K562 (cell line): ENCODE data around the gene S100A4. TPM values are rescaled to one million over a fixed set of nuclear protein-coding genes. Genes with fewer than 3 reads are reported as not detected.

Source experiments
- ARHGAP35 ChIP-seq: fragments of 450-650 bp; IDR thresholded peaks from 2 replicates; pipeline ENCODE4 v1.6.1; 2018; ENCODE audit not compliant: partially characterized antibody
- BHLHE40 ChIP-seq: IDR thresholded peaks from 2 replicates; pipeline ENCODE4 v1.6.1; 2011; ENCODE audit warnings: low read length, improper control_type of control experiment
- BRD4 ChIP-seq: fragments of 200-600 bp; sonication (generic); IDR thresholded peaks from 2 replicates; pipeline ENCODE4 v1.6.1; 2017; ENCODE audit warnings: inconsistent platforms
- CHD4 ChIP-seq: fragments of 200-600 bp; sonication (generic); IDR thresholded peaks from 3 replicates; pipeline ENCODE4 v1.6.1; 2012; ENCODE audit warnings: low read depth, mild to moderate bottlenecking, mixed read lengths, low read length, inconsistent platforms; ENCODE audit not compliant: insufficient read depth, insufficient replicate concordance, poor library complexity, severe bottlenecking
- DPF2 ChIP-seq: fragments of 450-650 bp; IDR thresholded peaks from 2 replicates; pipeline ENCODE4 v1.6.1; 2016
- ELK1 ChIP-seq: sonication (generic); formaldehyde crosslinking; IDR thresholded peaks from 2 replicates; pipeline ENCODE4 v1.8.1; 2022; ENCODE audit warnings: missing genetic modification reagents
- FOXA3 ChIP-seq, 2 experiments: fragments of 450-650 bp in 1 of 2; sonication (generic) in 1 of 2; formaldehyde crosslinking; IDR thresholded peaks in 1 of 2; conservative IDR thresholded peaks in 1 of 2; 2 replicates each; pipeline versions ENCODE4 v1.4.0 to v1.8.0; 2020 to 2022; ENCODE audit warnings: mild to moderate bottlenecking in 2 of 2, missing genetic modification reagents in 1 of 2
- GTF2A2 ChIP-seq: IDR thresholded peaks from 2 replicates; pipeline ENCODE4 v1.6.1; 2016; ENCODE audit warnings: mild to moderate bottlenecking, missing genetic modification characterization, missing compliant biosample characterization
- HCFC1 ChIP-seq: IDR thresholded peaks from 2 replicates; pipeline ENCODE4 v1.6.1; 2012; ENCODE audit warnings: low read depth, low read length, improper control_type of control experiment
- ILK ChIP-seq: fragments of 450-650 bp; IDR thresholded peaks from 2 replicates; pipeline ENCODE4 v1.6.1; 2016; ENCODE audit warnings: missing genetic modification characterization, low read depth, mild to moderate bottlenecking, missing compliant biosample characterization, moderate library complexity, borderline replicate concordance
- NEUROD1 ChIP-seq: fragments of 150-350 bp; IDR thresholded peaks from 2 replicates; pipeline ENCODE4 v1.6.1; 2014; ENCODE audit warnings: borderline replicate concordance, low read length, low read depth; ENCODE audit not compliant: partially characterized antibody
- PCBP2 ChIP-seq: fragments of 200-400 bp; formaldehyde crosslinking; IDR thresholded peaks from 2 replicates; pipeline ENCODE4 v1.6.1; 2018; ENCODE audit warnings: low read length, low read depth, mild to moderate bottlenecking, moderate library complexity; ENCODE audit not compliant: poor library complexity, severe bottlenecking
- SMC3 ChIP-seq: conservative IDR thresholded peaks from 2 replicates; pipeline ENCODE4 v1.6.1; 2011; ENCODE audit warnings: low read depth, low read length, improper control_type of control experiment; ENCODE audit not compliant: insufficient read depth
- STAT5A ChIP-seq: IDR thresholded peaks from 2 replicates; pipeline ENCODE4 v1.6.1; 2012; ENCODE audit warnings: low read length, inconsistent platforms, borderline replicate concordance
- SUPT5H ChIP-seq: fragments of 450-650 bp; IDR thresholded peaks from 2 replicates; pipeline ENCODE4 v1.6.1; 2016
- TOE1 ChIP-seq, 2 experiments: fragments of 450-650 bp in 1 of 2; sonication (generic) in 1 of 2; formaldehyde crosslinking in 1 of 2; IDR thresholded peaks; 2 replicates each; pipeline versions ENCODE4 v1.7.1 to v1.8.0; 2016 to 2022; ENCODE audit warnings: borderline replicate concordance in 2 of 2, mild to moderate bottlenecking in 2 of 2, antibody characterized with exemption in 1 of 2, inconsistent platforms in 1 of 2, low read depth in 1 of 2, missing genetic modification reagents in 1 of 2, moderate library complexity in 1 of 2
- ZNF24 ChIP-seq: fragments of 450-650 bp; IDR thresholded peaks from 2 replicates; pipeline ENCODE4 v1.6.1; 2016
- ZNF398 ChIP-seq: fragments of 250-450 bp; sonication (Bioruptor Pico); IDR thresholded peaks from 2 replicates; pipeline ENCODE4 v1.8.0; 2021; ENCODE audit warnings: moderate library complexity, mild to moderate bottlenecking, inconsistent platforms
- ZNF436 ChIP-seq: fragments of 250-450, 450-650 bp; sonication (Bioruptor Pico); formaldehyde crosslinking; IDR thresholded peaks from 2 replicates; pipeline ENCODE4 v1.7.0; 2020; ENCODE audit warnings: mild to moderate bottlenecking
- polyA plus RNA-seq, 8 experiments: library from polyadenylated mRNA; depleted of rRNA in 4 of 8; stranded (reverse) in 5 of 8; unstranded in 3 of 8; fragments of >200 nt; fragmentation: Nextera tagmentation in 2 of 8; fragmentation: Illumina TruSeq in 1 of 8; extraction: Ambion mirVana in 2 of 8; extraction: Trizol in 1 of 8; gene quantifications; 2 replicates each; pipeline versions ENCODE4 v1.2.1 to v1.2.3, GENCODE V29; 2011 to 2014; ENCODE audit warnings: inconsistent platforms in 1 of 8, missing spikeins in 1 of 8
- total RNA-seq, 7 experiments: library from RNA; depleted of rRNA in 6 of 7; stranded (reverse); fragments of >200 nt in 6 of 7; fragmentation: Illumina TruSeq in 2 of 7; extraction: Trizol in 2 of 7; gene quantifications; 2 replicates each; pipeline versions ENCODE4 v1.2.1 to v1.2.3, GENCODE V29; 2011 to 2021; ENCODE audit warnings: low replicate concordance in 1 of 7
- TF ChIP-seq, protein P1 (sequence below): fragments of 250-450 bp; sonication (Bioruptor Pico); IDR thresholded peaks from 2 replicates; pipeline ENCODE4 v1.5.0; 2021
- TF ChIP-seq, protein P2 (sequence below): IDR thresholded peaks from 2 replicates; pipeline ENCODE4 v1.6.1; 2012; ENCODE audit warnings: low read depth, low read length, improper control_type of control experiment, borderline replicate concordance
- TF ChIP-seq, protein P3 (sequence below): fragments of 450-650 bp; IDR thresholded peaks from 2 replicates; pipeline ENCODE4 v1.6.1; 2016; ENCODE audit warnings: missing biosample characterization, missing genetic modification characterization

The S100A4 gene
- total and polyA plus RNA-seq, 9 of the 15 experiments (the other 6 are each of a cell fraction or from before 2014, with no cell fraction given) = 3.7 to 20.1 (median 11.2) TPM

- TF ChIP-seq ARHGAP35 (no peak), BHLHE40 (peak; percentile 74), ILK (no peak), GTF2A2 (no peak), ZNF398 (CRISPR knock-in tag) (no peak), NEUROD1 (no peak), FOXA3 (CRISPR knock-in tag; conservative IDR thresholded peaks at IDR 0.05 in 1 of 2, IDR thresholded peaks at IDR 0.05 in 1 of 2) (no peak), TOE1 (IDR thresholded peaks at IDR 0.05; ENCODE audit: borderline replicate concordance) (no peak), TOE1 (CRISPR knock-in tag; IDR thresholded peaks at IDR 0.05; ENCODE audit: borderline replicate concordance, low read depth) (no peak), ZNF436 (no peak), ELK1 (CRISPR knock-in tag) (no peak), CHD4 (no peak), STAT5A (no peak), SMC3 (no peak), ZNF24 (no peak), HCFC1 (no peak), DPF2 (peak; percentile 53; the same call in 1 of the 2 replicates), BRD4 (no peak), PCBP2 (no peak), SUPT5H (no peak)
- TF ChIP-seq, protein P1, sequence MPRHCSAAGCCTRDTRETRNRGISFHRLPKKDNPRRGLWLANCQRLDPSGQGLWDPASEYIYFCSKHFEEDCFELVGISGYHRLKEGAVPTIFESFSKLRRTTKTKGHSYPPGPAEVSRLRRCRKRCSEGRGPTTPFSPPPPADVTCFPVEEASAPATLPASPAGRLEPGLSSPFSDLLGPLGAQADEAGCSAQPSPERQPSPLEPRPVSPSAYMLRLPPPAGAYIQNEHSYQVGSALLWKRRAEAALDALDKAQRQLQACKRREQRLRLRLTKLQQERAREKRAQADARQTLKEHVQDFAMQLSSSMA (CRISPR knock-in tag) = no peak
- TF ChIP-seq, protein P2, sequence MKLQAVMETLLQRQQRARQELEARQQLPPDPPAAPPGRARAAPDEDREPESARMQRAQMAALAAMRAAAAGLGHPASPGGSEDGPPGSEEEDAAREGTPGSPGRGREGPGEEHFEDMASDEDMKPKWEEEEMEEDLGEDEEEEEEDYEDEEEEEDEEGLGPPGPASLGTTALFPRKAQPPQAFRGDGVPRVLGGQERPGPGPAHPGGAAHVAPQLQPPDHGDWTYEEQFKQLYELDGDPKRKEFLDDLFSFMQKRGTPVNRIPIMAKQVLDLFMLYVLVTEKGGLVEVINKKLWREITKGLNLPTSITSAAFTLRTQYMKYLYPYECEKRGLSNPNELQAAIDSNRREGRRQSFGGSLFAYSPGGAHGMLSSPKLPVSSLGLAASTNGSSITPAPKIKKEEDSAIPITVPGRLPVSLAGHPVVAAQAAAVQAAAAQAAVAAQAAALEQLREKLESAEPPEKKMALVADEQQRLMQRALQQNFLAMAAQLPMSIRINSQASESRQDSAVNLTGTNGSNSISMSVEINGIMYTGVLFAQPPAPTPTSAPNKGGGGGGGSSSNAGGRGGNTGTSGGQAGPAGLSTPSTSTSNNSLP = no peak
- TF ChIP-seq, protein P3, sequence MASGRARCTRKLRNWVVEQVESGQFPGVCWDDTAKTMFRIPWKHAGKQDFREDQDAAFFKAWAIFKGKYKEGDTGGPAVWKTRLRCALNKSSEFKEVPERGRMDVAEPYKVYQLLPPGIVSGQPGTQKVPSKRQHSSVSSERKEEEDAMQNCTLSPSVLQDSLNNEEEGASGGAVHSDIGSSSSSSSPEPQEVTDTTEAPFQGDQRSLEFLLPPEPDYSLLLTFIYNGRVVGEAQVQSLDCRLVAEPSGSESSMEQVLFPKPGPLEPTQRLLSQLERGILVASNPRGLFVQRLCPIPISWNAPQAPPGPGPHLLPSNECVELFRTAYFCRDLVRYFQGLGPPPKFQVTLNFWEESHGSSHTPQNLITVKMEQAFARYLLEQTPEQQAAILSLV (tag) = no peak
These were observed 11.9 kb downstream of the S100A4 start (continued) for GRCh38 chr1:153533689-153534201.
